Karpas-422 (cell line): ENCODE measurements around the gene NUDT21. TPM values are rescaled to one million over a fixed set of nuclear protein-coding genes. Genes with fewer than 3 reads are reported as not detected.
A peak's percentile ranks its signal among the peaks of the same experiment; 100 is the strongest.
"Not testable (repeated sequence)": the region's sequence is repeated elsewhere in the genome, so short reads cannot be mapped to it uniquely, and the experiment has no call there.

Experiments
- DNase-seq: peaks from one replicate; pipeline ENCODE4 v3.0.0-alpha.2; 2015
- H2AFZ ChIP-seq: fragments of 200-600 bp; sonication (generic); 2 replicates; pipeline ENCODE4 v1.6.1; 2014; ENCODE audit warnings: antibody characterized with exemption, low read length, mixed read lengths
- H3K27ac ChIP-seq: fragments of 200-600 bp; sonication (generic); 2 replicates; pipeline ENCODE4 v1.5.1; 2014; ENCODE audit warnings: mild to moderate bottlenecking, low read length, moderate library complexity
- H3K27me3 ChIP-seq: fragments of 200-600 bp; sonication (generic); 2 replicates; pipeline ENCODE4 v1.6.1; 2014; ENCODE audit warnings: low read length, mixed read lengths
- H3K36me3 ChIP-seq: fragments of 200-600 bp; sonication (generic); 2 replicates; pipeline ENCODE4 v1.6.1; 2014; ENCODE audit warnings: low read length, mixed read lengths; ENCODE audit not compliant: insufficient read depth
- H3K4me1 ChIP-seq: fragments of 200-600 bp; sonication (generic); 2 replicates; pipeline ENCODE4 v1.6.1; 2014; ENCODE audit warnings: mild to moderate bottlenecking, low read length, mixed read lengths
- H3K4me2 ChIP-seq: fragments of 200-600 bp; sonication (generic); 2 replicates; pipeline ENCODE4 v1.6.1; 2014; ENCODE audit warnings: low read length, low read depth, mild to moderate bottlenecking; ENCODE audit not compliant: poor library complexity, severe bottlenecking
- H3K4me3 ChIP-seq: fragments of 200-600 bp; sonication (generic); 2 replicates; pipeline ENCODE4 v1.5.1; 2014; ENCODE audit warnings: mild to moderate bottlenecking, antibody characterized with exemption, low read length, mixed read lengths
- H3K79me2 ChIP-seq: fragments of 200-600 bp; sonication (generic); 2 replicates; pipeline ENCODE4 v1.6.1; 2014; ENCODE audit warnings: mild to moderate bottlenecking, low read length, mixed read lengths
- H3K9ac ChIP-seq: fragments of 200-600 bp; sonication (generic); 2 replicates; pipeline ENCODE4 v1.6.0; 2014; ENCODE audit warnings: low read length
- H3K9me2 ChIP-seq: fragments of 200-600 bp; sonication (generic), shearing (Covaris generic); replicated peaks from 2 replicates; pipeline ENCODE4 v1.6.0; 2014; ENCODE audit warnings: mild to moderate bottlenecking, low read length, moderate library complexity; ENCODE audit not compliant: insufficient read depth
- H3K9me3 ChIP-seq: fragments of 300-700, 200-600 bp; sonication (generic); 2 replicates; pipeline ENCODE4 v1.6.1; 2014; ENCODE audit warnings: low read length, mixed read lengths
- H4K20me1 ChIP-seq: fragments of 200-600 bp; sonication (generic); 2 replicates; pipeline ENCODE4 v1.6.1; 2014; ENCODE audit warnings: mild to moderate bottlenecking, antibody characterized with exemption, low read length, low read depth; ENCODE audit not compliant: insufficient read depth
- total RNA-seq: library from RNA; depleted of rRNA; stranded (reverse); fragments of >200 nt; shearing (Covaris generic); gene quantifications from 2 replicates; pipeline ENCODE4 v1.2.3, GENCODE V29; 2014; ENCODE audit warnings: low replicate concordance; rRNA removed

NUDT21 gene
- total RNA-seq = 73.2 and 170 TPM in 2 replicates

DNA sequence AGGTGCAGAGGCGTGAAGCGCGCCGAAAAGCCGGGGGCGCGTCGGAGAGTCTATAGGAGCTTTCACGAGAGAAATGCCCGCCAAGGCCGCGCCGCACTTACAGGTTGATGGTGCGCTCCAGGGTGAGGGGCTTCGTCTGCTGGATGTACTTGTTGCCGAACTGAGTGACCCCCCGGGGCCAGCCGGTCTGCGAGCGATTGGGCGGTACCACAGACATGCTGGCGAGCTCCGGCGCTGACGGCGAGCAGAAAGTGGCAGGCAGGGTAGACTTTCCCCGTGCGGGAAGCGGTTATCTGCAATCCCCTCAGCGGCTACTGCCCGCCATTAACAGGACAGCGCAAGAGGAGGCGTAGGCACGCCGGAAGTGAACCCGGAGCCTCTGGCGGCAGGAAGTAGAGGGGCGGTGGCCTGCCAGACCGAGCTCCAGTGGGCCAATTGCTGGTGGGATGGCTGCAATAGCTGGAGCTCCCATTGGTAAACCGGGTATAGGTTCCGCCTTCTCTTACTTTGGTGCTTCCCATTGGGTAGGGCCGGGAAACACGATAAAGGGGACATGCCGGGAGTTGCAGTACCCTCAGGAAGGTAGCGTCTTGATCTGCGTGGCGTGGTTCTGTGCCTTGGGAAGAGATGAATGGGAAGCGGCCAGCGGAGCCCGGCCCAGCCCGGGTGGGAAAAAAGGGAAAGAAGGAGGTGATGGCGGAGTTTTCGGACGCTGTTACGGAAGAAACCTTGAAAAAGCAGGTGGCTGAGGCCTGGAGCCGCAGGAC, at the start of gene NUDT21, which contains the start of gene OGFOD1:
NUDT21 (minus strand) TSS at position 347 of the 767 bp plus-strand sequence; CDS start at position 217, 130 bp downstream.
OGFOD1 (plus strand) TSS at position 569 of the 767 bp plus-strand sequence; CDS start at position 628, 59 bp downstream.
- Histone ChIP-seq H3K4me3 (peak within 1 kb of the TSS; percentile 88), H3K79me2 (peaks cover 82% of the 10 kb centered on the region), H3K27me3 (no peaks in the 10 kb centered on the region), H3K4me1 (peaks cover 47% of the 10 kb centered on the region), H3K27ac (peak within 1 kb of the TSS; percentile 61), H3K9me3 (no peaks in the 10 kb centered on the region), H4K20me1 (peaks cover 21% of the 10 kb centered on the region; the same call in 1 of the 2 replicates), H3K36me3 (peaks cover 45% of the 10 kb centered on the region; the same call in 1 of the 2 replicates), H2AFZ (no peak within 1 kb of the TSS; the same call in 1 of the 2 replicates), H3K4me2 (peak within 1 kb of the TSS; percentile 95), H3K9me2 (no peaks in the 10 kb centered on the region), H3K9ac (peak within 1 kb of the TSS; percentile 85)
- DNase-seq = peak; percentile 98

DNA sequence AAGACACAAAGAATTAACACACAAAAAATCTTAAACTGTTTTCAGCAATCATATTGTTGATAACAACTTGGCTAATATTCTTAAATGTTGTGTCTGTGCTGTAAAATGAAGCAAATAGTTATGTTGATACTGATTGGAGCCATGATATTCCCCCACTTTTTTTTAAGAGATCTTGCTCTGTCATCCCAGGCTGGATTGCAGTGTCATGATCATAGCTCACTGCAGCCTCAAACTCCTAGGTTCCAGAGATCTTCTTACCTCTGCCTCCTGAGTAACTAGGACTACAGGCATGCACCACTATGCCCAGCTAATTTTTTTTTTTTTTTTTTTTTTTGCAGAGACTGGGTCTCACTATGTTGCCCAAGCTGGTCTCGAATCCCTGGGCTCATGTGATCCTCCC, 42.7 kb upstream of the NUDT21 start:
- H4K20me1 ChIP-seq = no peaks in the 10 kb centered on the region
- H3K27me3 ChIP-seq = no peaks in the 10 kb centered on the region
- no peak for DNase-seq
- no peak overlapping the region for H3K27ac ChIP-seq
- H3K79me2 ChIP-seq = no peaks in the 10 kb centered on the region
- H3K4me1 ChIP-seq = peaks cover 14% of the 10 kb centered on the region
- no peak overlapping the region for H2AFZ ChIP-seq
- H3K4me3 ChIP-seq = no peak overlapping the region
- H3K9ac ChIP-seq = no peak overlapping the region
- no peak overlapping the region for H3K4me2 ChIP-seq
- peaks cover 15% of the 10 kb centered on the region; the same call in 1 of the 2 replicates for H3K36me3 ChIP-seq
- no peaks in the 10 kb centered on the region for H3K9me2 ChIP-seq
- H3K9me3 ChIP-seq = no peaks in the 10 kb centered on the region

DNA sequence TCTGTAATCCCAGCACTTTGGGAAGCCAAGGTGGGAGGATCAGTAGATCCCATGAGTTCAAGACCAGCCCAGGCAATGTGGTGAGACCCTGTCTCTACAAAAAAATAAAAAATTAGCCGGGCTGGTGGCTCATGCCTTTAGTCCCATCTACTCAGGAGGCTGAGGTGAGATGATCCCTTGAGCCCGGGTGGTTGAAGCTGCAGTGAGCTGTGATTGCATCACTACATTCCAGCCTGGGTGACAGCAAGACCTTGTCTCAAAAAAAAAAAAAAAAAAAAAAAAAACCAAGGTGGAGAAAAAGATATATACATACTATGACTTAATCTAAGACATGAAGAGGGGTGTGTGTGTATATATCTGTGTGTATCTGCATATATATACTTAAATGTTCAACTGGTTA, 42.0 kb upstream of the NUDT21 start:
- Histone ChIP-seq H3K27me3 (no peaks in the 10 kb centered on the region), H3K4me1 (peaks cover 14% of the 10 kb centered on the region), H3K27ac (no peak overlapping the region)

DNA sequence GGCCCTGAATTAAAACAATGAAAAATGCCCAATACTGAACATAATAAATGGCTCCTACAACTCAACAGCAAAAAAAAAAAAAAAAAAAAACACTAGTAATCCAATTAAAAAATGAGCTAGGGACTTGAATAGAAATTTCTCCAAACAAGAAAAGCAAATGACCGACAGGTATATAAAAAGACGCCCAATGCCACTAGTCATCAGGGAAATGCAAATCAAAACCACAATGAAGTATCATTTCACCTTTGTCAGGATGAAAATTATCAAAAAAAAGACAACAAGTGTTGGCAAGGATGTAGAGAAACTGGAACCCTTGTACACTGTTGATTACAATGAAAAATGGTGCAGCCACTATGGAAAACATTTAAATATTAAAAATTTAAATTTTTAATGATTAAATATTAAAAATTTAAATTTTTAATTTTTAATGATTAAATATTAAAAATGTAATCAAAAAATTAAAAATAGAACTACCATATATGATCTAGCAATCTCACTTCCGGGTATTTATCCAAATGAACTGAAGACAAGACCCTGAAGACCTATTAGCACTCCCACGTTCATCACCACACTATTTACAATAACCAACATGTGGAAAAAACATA, 40.6 kb upstream of the NUDT21 start:
- Histone ChIP-seq H3K27me3 (no peaks in the 10 kb centered on the region), H3K9me2 (no peaks in the 10 kb centered on the region), H3K9ac (no peak overlapping the region), H3K4me2 (peak overlapping the region; percentile 41), H3K79me2 (no peaks in the 10 kb centered on the region), H3K9me3 (no peaks in the 10 kb centered on the region), H2AFZ (peak overlapping the region; percentile 23; the same call in 1 of the 2 replicates), H3K27ac (no peak overlapping the region), H4K20me1 (no peaks in the 10 kb centered on the region), H3K36me3 (0 out of 2 replicates have a peak, but pooled peaks cover 6% of the 10 kb centered on the region), H3K4me3 (no peak overlapping the region), H3K4me1 (peaks cover 14% of the 10 kb centered on the region)
- DNase-seq = peak; percentile 54

More for the DNA sequence above, 42.0 kb upstream of the NUDT21 start:
- no peak overlapping the region for H3K4me3 ChIP-seq
- no peaks in the 10 kb centered on the region for H3K9me3 ChIP-seq
- DNase-seq = no peak
- H3K9me2 ChIP-seq = no peaks in the 10 kb centered on the region
- no peak overlapping the region for H3K9ac ChIP-seq
- H3K4me2 ChIP-seq = no peak overlapping the region
- H3K79me2 ChIP-seq = no peaks in the 10 kb centered on the region
- H4K20me1 ChIP-seq = no peaks in the 10 kb centered on the region
- no peak overlapping the region for H2AFZ ChIP-seq
- H3K36me3 ChIP-seq = peaks cover 8% of the 10 kb centered on the region; the same call in 1 of the 2 replicates

DNA sequence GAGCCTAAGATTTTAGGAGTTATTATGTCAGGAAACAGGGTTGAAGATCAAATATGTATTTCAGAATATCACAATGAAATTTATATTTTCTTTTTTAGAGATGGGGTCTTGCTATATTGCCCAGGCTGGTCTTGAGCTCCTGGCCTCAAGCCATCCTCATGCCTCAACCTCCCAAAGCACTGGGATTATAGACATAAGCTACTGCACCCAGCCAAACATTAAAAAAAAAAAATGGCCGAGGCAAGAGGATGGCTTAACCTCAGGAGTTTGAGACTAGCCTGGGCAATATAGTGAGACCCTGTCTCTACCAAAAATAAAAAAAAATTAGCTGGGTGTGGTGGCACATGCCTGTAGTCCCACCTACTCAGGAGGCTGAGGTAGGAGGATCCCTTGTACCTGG, 37.7 kb upstream of the NUDT21 start:
- H3K4me3 ChIP-seq, H3K27ac ChIP-seq, H3K27me3 ChIP-seq, H3K9me3 ChIP-seq, H3K9me2 ChIP-seq, DNase-seq, H3K79me2 ChIP-seq, H3K4me2 ChIP-seq, H2AFZ ChIP-seq, H3K9ac ChIP-seq, H4K20me1 ChIP-seq: not testable (repeated sequence)
- H3K36me3 ChIP-seq = peaks cover 11% of the 10 kb centered on the region
- H3K4me1 ChIP-seq = peaks cover 14% of the 10 kb centered on the region

DNA sequence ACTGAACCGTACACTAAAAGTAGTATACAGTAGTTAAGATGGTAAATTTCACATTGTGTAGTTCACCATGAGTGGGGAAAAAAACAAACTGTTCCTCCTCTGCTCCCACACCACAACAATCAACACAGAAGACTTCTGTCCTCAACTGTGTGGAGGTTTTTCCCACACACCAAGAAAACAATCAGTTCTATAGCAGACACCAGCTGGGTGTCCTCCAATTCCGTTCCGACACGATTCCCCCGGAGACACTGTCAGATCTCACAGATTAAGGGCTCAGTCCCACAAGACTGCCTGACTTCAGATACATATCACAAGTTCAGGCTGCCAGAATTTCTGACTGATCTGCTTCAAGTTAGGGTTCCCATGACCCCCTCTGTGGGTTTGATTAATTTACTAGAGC, 36.9 kb upstream of the NUDT21 start:
- no peak overlapping the region for H3K4me2 ChIP-seq
- peaks cover 14% of the 10 kb centered on the region for H3K36me3 ChIP-seq
- H3K4me3 ChIP-seq = no peak overlapping the region
- no peak overlapping the region for H3K9ac ChIP-seq
- no peaks in the 10 kb centered on the region for H3K9me2 ChIP-seq
- H3K79me2 ChIP-seq = no peaks in the 10 kb centered on the region
- no peaks in the 10 kb centered on the region for H3K27me3 ChIP-seq
- no peak for DNase-seq
- no peaks in the 10 kb centered on the region for H4K20me1 ChIP-seq
- no peak overlapping the region for H3K27ac ChIP-seq
- no peak overlapping the region for H2AFZ ChIP-seq
- H3K4me1 ChIP-seq = peaks cover 14% of the 10 kb centered on the region
- H3K9me3 ChIP-seq = no peaks in the 10 kb centered on the region

DNA sequence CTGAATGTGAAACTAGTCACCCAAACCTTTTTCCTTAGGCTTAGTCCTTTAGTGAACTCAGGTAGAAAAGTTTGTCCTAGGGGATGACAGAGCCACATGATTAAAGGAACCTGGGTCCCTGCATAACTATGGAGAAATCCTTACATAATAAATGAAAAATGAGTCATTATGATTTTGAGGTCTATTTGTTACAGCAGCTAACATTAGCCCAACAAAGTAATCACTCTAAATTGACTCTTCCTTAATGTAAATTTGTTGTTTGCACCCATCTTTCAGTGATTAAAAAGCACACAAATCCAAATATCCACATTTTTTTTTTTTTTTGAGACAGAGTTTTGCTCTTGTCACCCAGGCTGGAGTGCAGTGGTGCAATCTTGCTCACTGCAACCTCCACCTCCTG, 32.3 kb upstream of the NUDT21 start:
- Histone ChIP-seq H3K27me3 (no peaks in the 10 kb centered on the region), H3K4me3 (no peak overlapping the region), H2AFZ (no peak overlapping the region), H3K27ac (no peak overlapping the region), H3K4me1 (no peaks in the 10 kb centered on the region), H3K79me2 (no peaks in the 10 kb centered on the region), H3K4me2 (no peak overlapping the region), H3K9me2 (no peaks in the 10 kb centered on the region), H3K9me3 (no peaks in the 10 kb centered on the region), H3K36me3 (peaks cover 21% of the 10 kb centered on the region), H4K20me1 (no peaks in the 10 kb centered on the region), H3K9ac (no peak overlapping the region)
- DNase-seq = no peak

DNA sequence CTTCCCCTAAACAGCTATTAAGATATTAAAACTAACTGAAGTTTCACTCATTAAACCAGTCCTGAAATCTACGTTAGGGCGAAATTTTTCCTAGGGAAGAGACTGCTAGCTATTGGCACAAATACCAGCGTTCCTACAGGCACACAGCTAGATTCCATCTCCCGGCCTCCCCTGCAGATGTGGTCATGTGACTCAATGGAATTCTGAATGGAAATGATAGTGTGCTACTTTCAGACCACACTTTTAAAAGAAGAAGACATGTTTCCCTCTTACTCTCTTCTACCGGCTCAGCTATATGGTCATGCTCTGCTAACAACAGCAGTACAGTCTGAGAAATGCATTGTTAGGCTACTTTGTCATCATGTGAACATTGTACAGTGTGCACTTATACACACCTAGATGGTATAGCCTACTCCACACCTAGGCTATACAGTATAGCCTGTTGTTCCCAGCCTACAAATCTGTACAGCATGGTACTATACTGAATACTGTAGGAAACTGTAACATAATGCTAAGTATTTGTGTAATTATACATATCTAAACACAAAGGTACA, 31.6 kb upstream of the NUDT21 start:
- Histone ChIP-seq H3K4me2 (no peak overlapping the region), H3K27me3 (no peaks in the 10 kb centered on the region), H3K9me3 (no peaks in the 10 kb centered on the region), H3K4me3 (no peak overlapping the region), H3K36me3 (peaks cover 22% of the 10 kb centered on the region), H3K79me2 (no peaks in the 10 kb centered on the region), H3K9me2 (no peaks in the 10 kb centered on the region), H2AFZ (no peak overlapping the region), H3K9ac (no peak overlapping the region), H3K4me1 (no peaks in the 10 kb centered on the region), H4K20me1 (no peaks in the 10 kb centered on the region), H3K27ac (no peak overlapping the region)
- DNase-seq = no peak
